Spleen (tissue), 7 donors: Measurements from ENCODE around the gene TBX5.

Experiments
- POLR2A ChIP-seq, 3 donors: fragments of 450-650 bp; IDR thresholded peaks; one replicate each; pipeline ENCODE4 v1.5.1; 2017; ENCODE audit warnings: antibody characterized with exemption in 3 of 3, mild to moderate bottlenecking in 1 of 3
- TF ChIP-seq, protein P1 (sequence below), 11 experiments: fragments of 200-600 bp in 7 of 11; fragments of 450-650 bp in 4 of 11; sonication (generic) in 4 of 11; IDR thresholded peaks in 8 of 11; conservative IDR thresholded peaks in 3 of 11; 1 replicate in 7 of 11; 2 replicates in 4 of 11; pipeline versions ENCODE4 v1.4.0 to v1.8.0; 2016 to 2021; ENCODE audit warnings: antibody characterized with exemption in 11 of 11, inconsistent platforms in 4 of 11, mild to moderate bottlenecking in 1 of 11
- donor health status: DM: no; HTN: no; CAD: no; lungs with moderate emphysema.
- donor health status: DM: no; HTN: no; CAD: no.
- donor health status: DM: no; HTN: no; CAD: no.

DNA sequence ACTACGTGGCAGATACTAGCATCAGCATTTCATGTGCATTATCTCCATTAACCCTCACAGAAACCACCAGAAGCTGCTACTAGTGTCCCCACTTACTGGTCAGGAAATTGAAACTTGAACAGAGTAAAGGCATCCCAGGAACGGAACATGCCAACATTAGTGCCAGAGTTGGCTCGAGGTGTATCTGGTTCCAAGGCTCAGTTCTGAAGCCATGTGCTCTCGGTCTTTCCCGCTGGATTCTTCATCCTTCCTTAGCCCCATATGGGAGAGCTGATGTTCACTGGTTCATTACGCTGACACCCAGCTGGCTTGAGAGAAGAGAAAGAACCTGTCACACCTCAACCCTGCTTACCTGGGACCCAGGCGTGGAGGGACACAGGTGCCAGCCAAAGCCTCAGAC, 91.5 kb downstream of the TBX5 start:
- TF ChIP-seq POLR2A (IDR thresholded peaks at IDR 0.05): no peak
- TF ChIP-seq, protein P1, sequence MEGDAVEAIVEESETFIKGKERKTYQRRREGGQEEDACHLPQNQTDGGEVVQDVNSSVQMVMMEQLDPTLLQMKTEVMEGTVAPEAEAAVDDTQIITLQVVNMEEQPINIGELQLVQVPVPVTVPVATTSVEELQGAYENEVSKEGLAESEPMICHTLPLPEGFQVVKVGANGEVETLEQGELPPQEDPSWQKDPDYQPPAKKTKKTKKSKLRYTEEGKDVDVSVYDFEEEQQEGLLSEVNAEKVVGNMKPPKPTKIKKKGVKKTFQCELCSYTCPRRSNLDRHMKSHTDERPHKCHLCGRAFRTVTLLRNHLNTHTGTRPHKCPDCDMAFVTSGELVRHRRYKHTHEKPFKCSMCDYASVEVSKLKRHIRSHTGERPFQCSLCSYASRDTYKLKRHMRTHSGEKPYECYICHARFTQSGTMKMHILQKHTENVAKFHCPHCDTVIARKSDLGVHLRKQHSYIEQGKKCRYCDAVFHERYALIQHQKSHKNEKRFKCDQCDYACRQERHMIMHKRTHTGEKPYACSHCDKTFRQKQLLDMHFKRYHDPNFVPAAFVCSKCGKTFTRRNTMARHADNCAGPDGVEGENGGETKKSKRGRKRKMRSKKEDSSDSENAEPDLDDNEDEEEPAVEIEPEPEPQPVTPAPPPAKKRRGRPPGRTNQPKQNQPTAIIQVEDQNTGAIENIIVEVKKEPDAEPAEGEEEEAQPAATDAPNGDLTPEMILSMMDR (IDR thresholded peaks at IDR 0.05 in 8 of 11, conservative IDR thresholded peaks at IDR 0.05 in 3 of 11): no peak
